HG03457 (cell line): ENCODE data around the gene SUV39H1.

Experiments
- ATAC-seq: cut with Tn5 transposase; IDR thresholded peaks from one replicate; pipeline ENCODE4 v1.9.1; 2021; ENCODE audit warnings: moderate number of reproducible peaks; ENCODE audit not compliant: unreplicated experiment

SUV39H1 gene

DNA sequence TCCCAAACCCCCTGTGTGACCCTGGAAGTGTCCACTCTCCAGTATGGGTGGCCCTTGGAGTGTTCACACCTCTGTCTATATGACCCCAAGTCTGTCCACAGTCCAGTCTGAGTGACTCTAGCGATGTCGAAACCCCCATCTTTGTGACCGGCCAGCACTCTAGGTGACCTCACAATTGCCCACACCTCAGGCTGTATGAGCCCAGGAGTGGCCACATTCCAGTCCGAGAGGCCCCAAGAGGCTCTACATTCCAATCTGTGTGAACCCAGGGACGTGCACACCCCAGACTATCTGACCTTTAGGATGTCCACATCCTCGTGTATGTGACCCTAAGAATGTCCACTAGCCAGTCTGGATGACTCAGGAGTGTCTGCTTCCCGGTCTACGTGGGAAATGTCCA lies 57.7 kb downstream of the SUV39H1 start:
- ATAC-seq = no peak
